Skeletal muscle satellite cell (primary cell): ENCODE results near the gene PFKFB3.

Experiments
- H3K27me3 ChIP-seq: 2 replicates; pipeline ENCODE4 v1.7.0; 2013; ENCODE audit warnings: low read length; ENCODE audit not compliant: control insufficient read depth, insufficient read depth
- H3K36me3 ChIP-seq: 2 replicates; pipeline ENCODE4 v1.7.0; 2013; ENCODE audit warnings: mild to moderate bottlenecking, control low read depth, low read length; ENCODE audit not compliant: insufficient read depth
- H3K4me1 ChIP-seq: 2 replicates; pipeline ENCODE4 v1.7.0; 2013; ENCODE audit warnings: low read length; ENCODE audit not compliant: control insufficient read depth, insufficient read depth
- H3K4me2 ChIP-seq: 2 replicates; pipeline ENCODE4 v1.7.0; 2013; ENCODE audit warnings: mild to moderate bottlenecking, low read length
- H3K4me3 ChIP-seq: 2 replicates; pipeline ENCODE4 v1.7.0; 2013; ENCODE audit warnings: low read length
- H3K9ac ChIP-seq: 2 replicates; pipeline ENCODE4 v1.7.0; 2013; ENCODE audit warnings: mild to moderate bottlenecking, low read depth, low read length, moderate library complexity
- H3K9me3 ChIP-seq: replicated peaks from 2 replicates; pipeline ENCODE4 v1.7.0; 2013; ENCODE audit warnings: mild to moderate bottlenecking, control low read depth, low read length

Gene PFKFB3

DNA sequence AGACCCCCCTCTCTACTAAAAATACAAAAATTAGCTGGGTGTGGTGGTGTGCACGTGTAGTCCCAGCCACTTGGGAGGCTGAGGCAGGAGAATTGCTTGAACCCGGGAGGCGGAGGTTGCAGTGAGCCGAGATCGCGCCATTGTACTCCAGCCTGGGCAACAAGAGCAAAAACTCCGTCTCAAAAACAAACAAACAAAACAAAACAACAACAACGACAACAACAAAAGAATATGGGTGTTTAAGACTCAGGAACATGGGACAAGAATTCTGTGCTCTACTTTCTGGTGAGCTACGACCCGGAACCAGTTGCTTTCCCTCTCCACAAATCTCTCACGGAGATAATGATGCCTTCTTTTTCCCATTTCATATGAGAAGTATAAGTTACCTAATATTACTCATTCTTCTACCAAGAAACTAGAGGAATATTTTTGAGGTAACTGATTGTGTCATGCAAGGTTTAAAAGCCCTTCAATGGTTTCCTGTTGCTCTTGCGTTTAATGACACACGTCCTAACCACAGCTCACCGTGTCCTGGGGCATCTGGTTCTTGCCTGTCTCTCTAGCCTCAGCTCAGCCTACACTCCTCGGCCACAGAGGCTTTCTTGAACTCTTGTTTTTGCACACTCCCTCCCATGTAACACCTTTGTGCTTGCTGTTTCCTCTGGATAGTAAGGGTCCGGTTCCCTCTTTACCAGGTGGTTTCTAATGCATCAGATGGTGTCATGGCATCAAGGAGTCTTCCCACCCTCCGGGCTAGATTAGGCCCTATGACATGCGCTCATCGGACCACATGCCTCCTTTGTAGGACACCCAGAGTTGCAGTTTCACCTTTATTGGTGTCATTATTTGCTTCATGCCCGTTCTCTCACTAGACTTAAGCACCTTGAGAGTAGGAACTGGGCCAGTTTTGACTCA is 67.5 kb downstream of the PFKFB3 start:
- H3K36me3 ChIP-seq, result no peaks in the 10 kb centered on the region
- no peak overlapping the region for H3K4me2 ChIP-seq
- no peak overlapping the region for H3K9ac ChIP-seq
- no peaks in the 10 kb centered on the region for H3K27me3 ChIP-seq
- no peak overlapping the region for H3K4me3 ChIP-seq
- H3K4me1 ChIP-seq, result peaks cover 5% of the 10 kb centered on the region
- no peaks in the 10 kb centered on the region for H3K9me3 ChIP-seq

GRCh38 chr10:6270951-6271350 is 68.2 kb downstream of the PFKFB3 start:
- Histone ChIP-seq H3K9ac (no peak overlapping the region), H3K27me3 (no peaks in the 10 kb centered on the region), H3K4me3 (no peak overlapping the region), H3K36me3 (no peaks in the 10 kb centered on the region), H3K4me1 (peaks cover 11% of the 10 kb centered on the region), H3K9me3 (no peaks in the 10 kb centered on the region), H3K4me2 (no peak overlapping the region)

DNA sequence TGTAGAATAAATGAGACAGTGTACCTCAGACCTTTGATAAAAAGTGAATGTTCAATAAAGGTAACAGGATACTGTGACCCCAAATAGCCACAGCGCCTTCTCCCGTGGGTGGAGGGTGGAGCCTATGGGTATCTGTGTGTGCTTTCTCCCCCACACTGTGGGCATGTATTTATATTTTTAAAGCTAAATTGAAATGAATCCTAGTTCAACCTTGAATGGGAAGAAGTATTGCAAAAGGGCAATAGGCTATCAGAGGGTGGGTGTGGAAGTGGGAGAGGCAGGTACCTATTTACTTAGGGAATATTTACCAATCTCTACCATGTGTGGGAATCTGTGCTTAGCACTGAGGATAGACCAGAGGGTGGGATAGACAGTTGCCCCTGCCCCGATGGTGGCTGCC is 68.9 kb downstream of the PFKFB3 start:
- H3K27me3 ChIP-seq, result no peaks in the 10 kb centered on the region
- H3K4me3 ChIP-seq, result no peak overlapping the region
- no peak overlapping the region for H3K4me2 ChIP-seq
- no peaks in the 10 kb centered on the region for H3K9me3 ChIP-seq
- no peaks in the 10 kb centered on the region for H3K36me3 ChIP-seq
- no peak overlapping the region for H3K9ac ChIP-seq
- H3K4me1 ChIP-seq, result peaks cover 12% of the 10 kb centered on the region

DNA sequence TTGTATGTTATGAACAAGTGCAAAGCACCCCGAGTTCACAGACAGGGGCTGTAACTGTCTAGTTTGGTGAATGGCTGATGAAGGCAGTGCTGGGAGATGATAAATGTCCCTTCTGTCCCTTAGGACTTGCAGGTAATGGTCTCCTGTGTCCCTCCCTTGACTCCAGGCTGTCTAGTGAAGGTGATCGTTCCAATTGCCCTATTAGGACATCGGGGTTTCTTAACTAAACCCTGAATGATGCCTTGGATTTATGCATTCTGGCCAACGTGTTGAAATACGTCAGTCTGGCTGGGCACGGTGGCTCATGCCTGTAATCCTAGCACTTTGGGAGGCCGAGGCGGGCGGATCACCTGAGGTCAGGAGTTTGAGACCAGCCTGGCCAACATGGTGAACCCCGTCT is 69.4 kb downstream of the PFKFB3 start:
- H3K4me2 ChIP-seq, result no peak overlapping the region
- H3K36me3 ChIP-seq, result no peaks in the 10 kb centered on the region
- H3K27me3 ChIP-seq, result no peaks in the 10 kb centered on the region
- H3K9ac ChIP-seq, result no peak overlapping the region
- H3K9me3 ChIP-seq, result no peaks in the 10 kb centered on the region
- H3K4me3 ChIP-seq, result no peak overlapping the region
- H3K4me1 ChIP-seq, result peaks cover 12% of the 10 kb centered on the region

DNA sequence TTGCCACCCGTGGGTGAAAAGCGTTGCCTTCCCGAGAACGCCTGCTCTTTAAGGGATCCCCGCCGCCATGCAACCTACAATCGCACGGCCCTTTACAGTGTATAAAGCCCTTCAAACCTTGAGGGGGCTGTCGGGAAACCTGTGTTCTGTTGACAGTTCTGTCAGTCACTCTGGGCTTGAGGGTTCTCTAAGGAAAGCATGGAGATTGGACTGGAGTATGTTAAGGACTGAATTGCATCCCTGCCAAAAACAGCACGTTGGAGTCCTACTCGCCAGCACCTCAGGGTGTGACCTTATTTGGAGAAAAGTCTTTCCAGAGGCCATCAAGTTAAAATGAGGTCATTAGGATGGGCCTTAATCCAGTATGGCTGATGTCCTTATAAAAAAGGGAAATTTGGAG is 70.6 kb downstream of the PFKFB3 start:
- Histone ChIP-seq H3K4me1 (peaks cover 12% of the 10 kb centered on the region), H3K4me3 (no peak overlapping the region), H3K4me2 (no peak overlapping the region), H3K36me3 (no peaks in the 10 kb centered on the region), H3K27me3 (no peaks in the 10 kb centered on the region), H3K9me3 (no peaks in the 10 kb centered on the region), H3K9ac (no peak overlapping the region)

DNA sequence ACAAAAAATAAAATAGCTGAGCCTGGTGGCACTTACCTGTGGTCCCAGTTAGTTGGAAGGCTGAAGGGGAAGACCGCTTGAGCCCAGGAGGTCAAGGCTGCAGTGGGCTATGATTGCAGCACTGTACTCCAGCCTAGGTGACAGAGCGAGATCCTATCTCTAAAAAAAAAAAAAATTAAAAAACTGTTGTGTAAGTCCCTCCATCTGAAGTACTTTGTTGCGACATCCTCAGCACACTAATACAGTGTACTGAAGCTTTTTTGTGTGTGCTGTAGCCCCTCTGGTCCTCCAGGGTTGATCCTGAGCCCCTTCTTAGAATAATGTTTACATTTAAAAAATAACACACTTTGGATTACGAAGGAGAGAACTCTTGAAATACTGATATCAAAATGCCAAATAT is 71.3 kb downstream of the PFKFB3 start:
- Histone ChIP-seq H3K4me1 (peaks cover 13% of the 10 kb centered on the region), H3K4me3 (no peak overlapping the region), H3K36me3 (no peaks in the 10 kb centered on the region), H3K9me3 (no peaks in the 10 kb centered on the region), H3K4me2 (no peak overlapping the region), H3K27me3 (no peaks in the 10 kb centered on the region), H3K9ac (no peak overlapping the region)

GRCh38 chr10:6274484-6274883 is 71.8 kb downstream of the PFKFB3 start:
- H3K9ac ChIP-seq, result peak overlapping the region; percentile 66
- H3K4me2 ChIP-seq, result no peak overlapping the region
- peak overlapping the region; percentile 64 for H3K4me3 ChIP-seq
- H3K36me3 ChIP-seq, result no peaks in the 10 kb centered on the region
- H3K9me3 ChIP-seq, result no peaks in the 10 kb centered on the region
- H3K27me3 ChIP-seq, result no peaks in the 10 kb centered on the region
- H3K4me1 ChIP-seq, result peaks cover 17% of the 10 kb centered on the region

GRCh38 chr10:6275022-6275997 is 72.6 kb downstream of the PFKFB3 start:
- H3K9me3 ChIP-seq, result no peaks in the 10 kb centered on the region
- H3K4me3 ChIP-seq, result peak overlapping the region; percentile 64
- peaks cover 21% of the 10 kb centered on the region for H3K4me1 ChIP-seq
- H3K4me2 ChIP-seq, result peak overlapping the region; percentile 80
- no peaks in the 10 kb centered on the region for H3K27me3 ChIP-seq
- H3K9ac ChIP-seq, result peak overlapping the region; percentile 66
- H3K36me3 ChIP-seq, result no peaks in the 10 kb centered on the region

DNA sequence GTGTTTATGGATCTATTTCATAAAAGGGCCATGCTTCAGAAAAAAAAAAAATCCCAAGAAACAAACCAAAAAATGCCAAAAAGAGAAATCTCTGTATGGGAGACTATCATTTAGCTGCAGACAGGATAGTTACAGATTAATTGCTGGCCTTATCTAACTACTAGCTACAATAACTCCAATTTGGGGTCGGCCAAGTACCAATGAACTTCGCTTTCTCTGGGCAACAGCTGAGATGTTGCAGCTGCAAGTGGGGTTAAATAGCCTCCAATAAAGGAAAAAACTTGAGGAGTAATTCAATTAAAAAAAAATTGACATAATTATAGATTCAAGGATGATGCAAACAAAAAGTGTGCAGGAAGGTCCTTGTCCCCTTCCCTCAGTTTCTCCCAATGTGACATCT is 73.6 kb downstream of the PFKFB3 start:
- Histone ChIP-seq H3K27me3 (no peaks in the 10 kb centered on the region), H3K36me3 (no peaks in the 10 kb centered on the region), H3K9ac (no peak overlapping the region), H3K4me3 (no peak overlapping the region), H3K9me3 (no peaks in the 10 kb centered on the region), H3K4me1 (peaks cover 21% of the 10 kb centered on the region), H3K4me2 (no peak overlapping the region)

GRCh38 chr10:6278519-6279120 is 75.9 kb downstream of the PFKFB3 start:
- H3K4me2 ChIP-seq, result no peak overlapping the region
- H3K9ac ChIP-seq, result no peak overlapping the region
- no peaks in the 10 kb centered on the region for H3K36me3 ChIP-seq
- H3K4me1 ChIP-seq, result peaks cover 21% of the 10 kb centered on the region
- no peaks in the 10 kb centered on the region for H3K27me3 ChIP-seq
- no peak overlapping the region for H3K4me3 ChIP-seq
- no peaks in the 10 kb centered on the region for H3K9me3 ChIP-seq

GRCh38 chr10:6279540-6280267 is 77.0 kb downstream of the PFKFB3 start:
- Histone ChIP-seq H3K4me2 (peak overlapping the region; percentile 20), H3K27me3 (no peaks in the 10 kb centered on the region), H3K4me3 (no peak overlapping the region), H3K9ac (no peak overlapping the region), H3K4me1 (peaks cover 20% of the 10 kb centered on the region), H3K9me3 (no peaks in the 10 kb centered on the region), H3K36me3 (no peaks in the 10 kb centered on the region)
